ENCODE data around the gene SPTLC1.
"Not testable (repeated sequence)": the region's sequence is repeated elsewhere in the genome, so short reads cannot be mapped to it uniquely, and the experiment has no call there.

Gene SPTLC1

GRCh38 chr9:92033307-92033706 is 81.9 kb downstream of the SPTLC1 start:
- DNase-seq (ENCODE audit: low spot score): no peak

- no peak for DNase-seq (ENCODE audit: low spot score)
Observed at GRCh38 chr9:92032891-92033290, 82.3 kb downstream of the SPTLC1 start.

GRCh38 chr9:92030367-92030766 is 84.8 kb downstream of the SPTLC1 start:
- no peak for DNase-seq (ENCODE audit: low spot score)

GRCh38 chr9:92029553-92029952 is 85.7 kb downstream of the SPTLC1 start:
- no peak for DNase-seq (ENCODE audit: low spot score)

GRCh38 chr9:92026206-92027002 is 88.8 kb downstream of the SPTLC1 start:
- no peak for DNase-seq (ENCODE audit: low spot score)

- not testable (repeated sequence) for DNase-seq (ENCODE audit: low spot score)
Observed at GRCh38 chr9:92021785-92022541, 93.2 kb downstream of the SPTLC1 start.

- DNase-seq (ENCODE audit: low spot score): no peak
Observed at GRCh38 chr9:92019658-92020057, 95.6 kb downstream of the SPTLC1 start.

GRCh38 chr9:92010705-92011536 is 104.3 kb downstream of the SPTLC1 start:
- no peak for DNase-seq (ENCODE audit: low spot score)

- not testable (repeated sequence) for DNase-seq (ENCODE audit: low spot score)
Observed at GRCh38 chr9:92010253-92010652, 105.0 kb downstream of the SPTLC1 start.

GRCh38 chr9:92008041-92008440 is 107.2 kb downstream of the SPTLC1 start:
- DNase-seq (ENCODE audit: low spot score): no peak

- DNase-seq (ENCODE audit: low spot score): no peak
Observed at GRCh38 chr9:92004045-92004392, 111.2 kb downstream of the SPTLC1 start.

GRCh38 chr9:92003308-92004044 is 111.7 kb downstream of the SPTLC1 start:
- no peak for DNase-seq (ENCODE audit: low spot score)

GRCh38 chr9:92001948-92002347 is 113.3 kb downstream of the SPTLC1 start:
- DNase-seq (ENCODE audit: low spot score): not testable (repeated sequence)

- peak; percentile 52 for DNase-seq (ENCODE audit: low spot score)
Observed at GRCh38 chr9:92001244-92001643, 114.0 kb downstream of the SPTLC1 start.

GRCh38 chr9:91995000-91995655 is 120.1 kb downstream of the SPTLC1 start:
- DNase-seq (ENCODE audit: low spot score): no peak

GRCh38 chr9:91994422-91994821 is 120.8 kb downstream of the SPTLC1 start:
- DNase-seq (ENCODE audit: low spot score): no peak

GRCh38 chr9:91992461-91993041 is 122.7 kb downstream of the SPTLC1 start:
- DNase-seq (ENCODE audit: low spot score): peak; percentile 90

- peak; percentile 54 for DNase-seq (ENCODE audit: low spot score)
Observed at GRCh38 chr9:91991721-91992341, 123.4 kb downstream of the SPTLC1 start.

GRCh38 chr9:91986248-91986647 is 129.0 kb downstream of the SPTLC1 start:
- no peak for DNase-seq (ENCODE audit: low spot score)

- DNase-seq (ENCODE audit: low spot score): no peak
Observed at GRCh38 chr9:91985692-91986091, 129.5 kb downstream of the SPTLC1 start.

Data from AG20443 (cell line).